Astrocyte (in vitro differentiated cells and primary cell): Measurements from ENCODE around the gene EIF3F.

ENCODE experiments used
- EZH2 ChIP-seq: IDR thresholded peaks from 2 replicates; pipeline ENCODE4 v1.6.1; 2012; ENCODE audit warnings: mild to moderate bottlenecking, low read length, inconsistent platforms; ENCODE audit not compliant: insufficient read depth
- TF ChIP-seq, protein P1 (sequence below): IDR thresholded peaks from 2 replicates; pipeline ENCODE4 v1.5.1; 2011; ENCODE audit warnings: low read depth, mild to moderate bottlenecking, inconsistent platforms, low read length, moderate library complexity; ENCODE audit not compliant: insufficient read depth

DNA sequence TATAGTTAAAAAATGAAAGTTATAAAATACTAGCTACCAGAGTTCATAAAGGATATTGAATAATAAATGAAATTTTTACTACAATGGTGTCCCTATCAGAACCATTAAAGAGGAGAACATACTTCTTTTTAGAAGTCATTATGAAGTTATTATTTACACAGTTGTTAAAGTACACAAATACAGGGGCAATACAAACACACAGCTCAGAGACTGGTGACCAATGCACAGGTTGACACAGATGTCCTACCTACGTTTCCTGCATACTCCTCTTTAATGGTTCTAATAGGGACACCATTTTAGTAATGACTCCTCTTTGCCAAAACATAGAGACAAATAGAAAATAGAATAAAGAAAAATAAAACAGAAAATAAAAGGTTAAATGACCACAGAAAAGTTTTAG, 31.9 kb upstream of the EIF3F start:
- TF ChIP-seq, protein P1, sequence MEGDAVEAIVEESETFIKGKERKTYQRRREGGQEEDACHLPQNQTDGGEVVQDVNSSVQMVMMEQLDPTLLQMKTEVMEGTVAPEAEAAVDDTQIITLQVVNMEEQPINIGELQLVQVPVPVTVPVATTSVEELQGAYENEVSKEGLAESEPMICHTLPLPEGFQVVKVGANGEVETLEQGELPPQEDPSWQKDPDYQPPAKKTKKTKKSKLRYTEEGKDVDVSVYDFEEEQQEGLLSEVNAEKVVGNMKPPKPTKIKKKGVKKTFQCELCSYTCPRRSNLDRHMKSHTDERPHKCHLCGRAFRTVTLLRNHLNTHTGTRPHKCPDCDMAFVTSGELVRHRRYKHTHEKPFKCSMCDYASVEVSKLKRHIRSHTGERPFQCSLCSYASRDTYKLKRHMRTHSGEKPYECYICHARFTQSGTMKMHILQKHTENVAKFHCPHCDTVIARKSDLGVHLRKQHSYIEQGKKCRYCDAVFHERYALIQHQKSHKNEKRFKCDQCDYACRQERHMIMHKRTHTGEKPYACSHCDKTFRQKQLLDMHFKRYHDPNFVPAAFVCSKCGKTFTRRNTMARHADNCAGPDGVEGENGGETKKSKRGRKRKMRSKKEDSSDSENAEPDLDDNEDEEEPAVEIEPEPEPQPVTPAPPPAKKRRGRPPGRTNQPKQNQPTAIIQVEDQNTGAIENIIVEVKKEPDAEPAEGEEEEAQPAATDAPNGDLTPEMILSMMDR: no peak
- no peak for TF ChIP-seq EZH2
